HG03064 (cell line): ENCODE results near the gene HAUS1.
"Not testable (repeated sequence)": the region's sequence is repeated elsewhere in the genome, so short reads cannot be mapped to it uniquely, and the experiment has no call there.

ENCODE experiments used
- ATAC-seq: cut with Tn5 transposase; IDR thresholded peaks from one replicate; pipeline ENCODE4 v1.9.1; 2021; ENCODE audit warnings: low read depth; ENCODE audit not compliant: unreplicated experiment

HAUS1 gene

DNA sequence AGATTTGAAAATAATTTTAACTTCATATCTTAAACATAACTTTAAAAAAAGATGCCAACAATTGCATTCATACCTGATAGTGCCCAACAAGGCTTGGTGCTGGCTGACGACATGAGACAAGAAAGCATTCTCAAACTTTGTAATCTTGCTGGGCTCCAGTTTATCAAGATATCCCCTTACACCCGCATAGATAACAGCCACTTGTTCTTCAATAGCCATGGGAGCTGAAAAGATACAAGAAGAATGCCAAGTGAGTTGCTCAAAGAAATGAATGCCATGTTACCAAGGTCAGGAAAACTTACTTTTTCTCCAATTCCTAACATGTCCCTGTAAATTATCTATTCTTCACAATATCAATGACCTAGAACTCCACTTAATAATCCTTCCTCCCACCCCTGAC lies 19.8 kb upstream of the HAUS1 start:
- ATAC-seq, result no peak

DNA sequence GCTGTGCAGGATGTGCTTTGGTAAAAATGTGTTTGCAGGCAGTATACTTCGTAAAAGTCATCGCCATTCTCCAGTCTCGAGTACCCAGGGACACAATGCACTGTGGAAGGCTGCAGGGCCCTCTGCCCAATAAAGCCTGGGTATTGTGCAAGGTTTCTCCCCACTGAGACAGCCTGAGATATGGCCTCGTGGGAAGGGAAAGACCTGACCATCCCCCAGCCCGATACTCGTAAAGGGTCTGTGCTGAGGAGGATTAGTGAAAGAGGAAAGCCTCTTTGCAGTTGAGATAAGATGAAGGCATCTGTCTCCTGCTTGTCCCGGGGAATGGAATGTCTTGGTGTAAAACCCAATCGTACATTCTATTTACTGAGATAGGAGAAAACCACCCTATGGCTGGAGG lies 15.7 kb upstream of the HAUS1 start:
- not testable (repeated sequence) for ATAC-seq

DNA sequence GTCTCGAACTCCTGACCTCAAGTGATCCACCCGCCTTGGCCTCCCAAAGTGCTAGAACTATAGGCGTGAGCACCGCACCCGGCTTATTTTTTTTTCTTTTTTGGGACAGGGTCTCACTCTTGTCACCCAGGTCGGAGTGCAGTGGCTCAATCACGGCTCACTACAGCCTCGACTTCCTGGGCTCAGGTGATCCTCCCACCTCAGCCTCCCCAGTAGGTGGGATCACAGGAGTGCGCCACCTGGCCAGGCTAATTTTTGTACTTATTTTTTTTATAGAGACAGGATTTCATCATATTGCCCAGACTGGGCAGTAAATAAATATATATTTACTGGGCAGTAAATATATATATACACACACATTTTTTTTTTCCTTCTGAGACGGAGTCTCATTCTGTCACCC lies 8.7 kb upstream of the HAUS1 start:
- ATAC-seq, result no peak

- ATAC-seq, result no peak
These were observed 7.4 kb upstream of the HAUS1 start for GRCh38 chr18:46096651-46097300.

DNA sequence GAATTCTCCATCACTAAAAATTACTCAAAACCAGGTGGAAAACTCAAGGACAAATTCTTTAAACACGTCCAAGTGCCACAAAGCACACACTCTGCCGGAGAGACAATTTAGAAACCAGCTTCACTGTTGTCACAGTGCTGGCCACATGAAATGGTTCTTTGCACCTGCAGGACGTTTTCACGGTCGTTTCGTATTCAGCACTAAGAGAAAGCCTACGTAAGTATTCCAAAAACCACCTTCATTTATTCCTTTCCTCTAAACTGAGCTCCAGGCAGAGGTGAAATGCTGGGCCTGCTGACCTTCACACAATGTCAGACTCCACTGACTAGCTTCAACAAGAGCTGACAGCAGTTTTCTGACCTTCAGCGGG lies 6.8 kb upstream of the HAUS1 start:
- peak; percentile 25 for ATAC-seq

GRCh38 chr18:46097801-46098615 lies 6.2 kb upstream of the HAUS1 start, which contains the start of gene ATP5F1A:
ATP5F1A (minus strand) TSS chr18:46098296; CDS start chr18:46098231, 65 bp downstream.
- ATAC-seq, result peak; percentile 75

GRCh38 chr18:46098616-46098933 lies 5.6 kb upstream of the HAUS1 start:
- ATAC-seq, result no peak

- no peak for ATAC-seq
These were observed 4.7 kb upstream of the HAUS1 start for GRCh38 chr18:46099463-46099862.

GRCh38 chr18:46109386-46109785 lies 5.2 kb downstream of the HAUS1 start:
- ATAC-seq, result no peak

DNA sequence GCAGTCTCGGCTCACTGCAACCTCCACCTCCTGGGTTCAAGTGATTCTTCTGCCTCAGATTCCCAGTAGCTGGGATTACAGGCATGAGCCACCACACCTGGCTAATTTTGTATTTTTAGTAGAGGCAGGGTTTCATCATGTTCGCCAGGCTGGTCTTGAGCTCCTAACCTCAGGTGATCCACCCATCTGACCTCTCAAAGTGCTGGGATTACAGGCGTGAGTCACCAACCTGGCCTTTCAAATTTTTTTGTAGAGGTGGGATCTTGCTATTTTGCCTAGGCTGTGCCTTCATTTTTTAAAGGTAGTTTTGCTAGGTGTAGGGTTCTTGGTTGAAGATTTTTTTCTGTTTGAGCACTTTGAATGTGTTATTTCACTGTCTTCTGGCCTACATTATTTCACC lies 6.2 kb downstream of the HAUS1 start:
- ATAC-seq, result no peak

DNA sequence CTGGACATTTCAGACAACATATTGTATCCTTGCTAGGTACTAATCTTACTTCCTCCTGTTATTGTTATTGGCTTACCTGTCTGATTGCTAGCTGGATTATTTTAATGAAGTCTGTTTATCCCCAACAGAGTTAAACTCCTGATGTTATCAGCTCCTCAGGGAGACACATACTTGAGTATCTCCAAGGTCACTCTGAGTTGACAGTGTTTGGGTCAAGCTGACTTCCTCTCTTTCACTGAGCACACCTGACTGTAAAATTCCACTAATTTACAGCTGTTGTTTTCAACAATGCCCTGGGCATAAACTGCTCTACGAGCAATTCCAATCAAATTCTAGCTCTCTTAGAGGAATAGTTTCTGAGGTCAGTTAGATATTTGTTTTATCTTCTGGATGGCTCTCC lies 9.6 kb downstream of the HAUS1 start:
- ATAC-seq, result no peak

DNA sequence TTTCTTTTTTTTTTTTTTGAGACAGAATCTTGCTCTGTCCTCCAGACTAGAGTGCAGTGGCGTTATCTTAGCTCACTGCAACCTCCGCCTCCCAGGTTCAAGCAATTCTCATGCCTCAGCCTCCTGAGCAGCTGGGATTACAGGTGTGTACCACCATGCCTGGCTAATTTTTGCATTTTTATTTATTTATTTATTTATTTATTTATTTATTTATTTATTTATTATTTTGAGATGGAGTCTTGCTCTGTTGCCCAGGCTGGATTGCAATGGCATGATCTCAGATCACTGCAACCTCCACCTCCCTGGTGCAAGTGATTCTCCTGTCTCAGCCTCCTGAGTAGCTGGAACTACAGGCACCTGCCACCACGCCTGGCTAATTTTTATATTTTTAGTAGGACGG lies 22.4 kb downstream of the HAUS1 start:
- ATAC-seq, result not testable (repeated sequence)

- ATAC-seq, result no peak
These were observed 25.9 kb downstream of the HAUS1 start for GRCh38 chr18:46130061-46130460.

GRCh38 chr18:46130549-46130948 lies 26.4 kb downstream of the HAUS1 start:
- not testable (repeated sequence) for ATAC-seq

GRCh38 chr18:46133534-46133933 lies 29.3 kb downstream of the HAUS1 start:
- no peak for ATAC-seq

DNA sequence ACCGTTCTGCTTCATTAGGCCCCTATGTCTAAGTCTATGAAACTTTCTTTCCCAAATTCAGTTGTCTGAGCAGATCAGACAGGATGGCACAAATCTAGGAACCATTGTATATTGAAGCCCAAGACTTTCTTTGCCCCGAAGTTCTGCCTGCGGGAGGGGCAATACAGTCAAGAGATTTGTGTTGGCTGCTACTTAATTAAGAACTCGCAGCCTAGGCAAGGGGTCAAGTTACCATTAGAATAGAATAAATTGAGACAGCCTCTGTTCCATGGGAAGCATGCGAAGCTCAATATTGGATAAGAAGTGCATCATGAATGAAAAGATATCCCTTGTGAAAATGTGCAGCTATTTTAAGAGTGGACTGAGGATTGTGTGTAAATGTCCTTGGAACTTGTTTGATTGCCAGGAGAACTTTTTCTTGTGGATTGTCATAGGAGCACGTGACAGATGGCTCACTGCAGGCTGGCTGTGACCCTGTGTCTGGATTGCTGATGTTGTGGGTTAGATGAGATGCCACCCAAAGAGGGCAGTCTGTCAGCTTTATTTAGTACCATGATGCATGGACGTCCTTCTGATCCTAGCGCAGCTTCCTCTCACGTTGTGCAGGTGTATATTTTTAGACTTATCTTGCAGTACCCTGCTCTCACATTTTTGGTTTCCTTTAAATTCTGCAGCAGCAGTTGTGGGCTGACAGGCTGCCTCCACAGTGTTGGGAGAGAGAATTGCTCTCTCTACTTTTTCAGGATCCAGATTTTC lies 30.9 kb downstream of the HAUS1 start:
- no peak for ATAC-seq

DNA sequence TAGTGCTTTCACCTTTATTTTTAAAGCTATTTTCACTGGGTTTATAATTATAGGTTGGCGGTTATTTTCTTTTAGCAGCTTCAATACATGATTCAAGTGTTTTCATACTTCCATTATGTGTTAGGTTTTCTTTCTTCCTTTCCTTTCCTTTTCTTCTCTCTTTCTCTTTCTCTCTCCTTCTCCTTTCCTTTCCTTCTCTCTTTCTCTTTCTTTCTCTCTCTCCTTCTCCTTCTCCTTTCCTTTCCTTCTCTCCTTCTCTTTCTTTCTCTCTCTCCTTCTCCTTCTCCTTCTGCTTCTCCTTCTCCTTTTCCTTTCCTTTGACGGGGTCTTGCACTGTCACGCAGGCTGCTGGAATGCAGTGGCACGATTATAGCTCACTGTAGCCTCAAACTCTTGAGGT lies 36.0 kb downstream of the HAUS1 start:
- no peak for ATAC-seq

GRCh38 chr18:46141199-46141598 lies 37.0 kb downstream of the HAUS1 start:
- ATAC-seq, result no peak

DNA sequence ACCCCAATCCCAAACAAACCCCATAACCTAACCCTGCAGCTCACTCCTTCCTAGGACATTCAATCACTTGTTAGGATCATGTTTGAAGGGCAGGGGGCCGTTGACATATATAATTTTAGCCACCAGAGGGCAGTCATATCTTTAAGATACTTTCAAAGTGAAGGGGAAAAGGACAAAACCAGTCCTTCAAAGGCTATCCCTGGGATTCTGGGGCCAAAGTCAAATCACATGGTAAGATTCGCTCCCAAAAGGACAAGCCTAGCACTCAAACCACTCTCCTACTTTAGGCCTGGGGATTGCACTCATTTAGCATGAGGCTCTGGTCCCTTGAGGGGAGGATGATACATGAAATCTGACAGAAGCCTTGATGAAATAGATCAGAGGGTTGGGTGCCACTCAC lies 44.6 kb downstream of the HAUS1 start:
- no peak for ATAC-seq

DNA sequence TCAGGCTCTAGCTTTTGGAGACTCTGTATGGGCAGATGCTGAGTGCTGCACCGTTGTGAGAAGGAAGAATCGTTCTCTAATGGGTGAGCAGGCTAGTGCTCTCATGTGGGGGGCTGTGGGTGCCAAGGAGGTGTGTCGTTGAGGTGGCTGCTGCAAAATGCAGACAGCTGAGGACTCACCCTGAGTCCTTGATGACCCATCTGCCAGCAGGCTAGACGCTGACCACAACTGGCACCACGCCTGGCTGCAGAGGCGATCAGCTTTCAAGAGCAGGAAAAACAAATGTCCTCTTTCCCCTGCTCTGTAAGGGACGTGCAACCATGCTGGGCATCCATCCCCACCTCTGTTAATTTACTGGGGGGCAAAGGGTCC lies 48.2 kb downstream of the HAUS1 start:
- ATAC-seq, result no peak

- no peak for ATAC-seq
These were observed 48.8 kb downstream of the HAUS1 start for GRCh38 chr18:46152808-46153617.
